H1 (cell line): ENCODE results near the gene PGPEP1. TPM values are rescaled to one million over a fixed set of nuclear protein-coding genes. Genes with fewer than 3 reads are reported as not detected.

Source experiments
- BACH1 ChIP-seq: IDR thresholded peaks from 2 replicates; pipeline ENCODE4 v1.6.1; 2012; ENCODE audit warnings: low read length, improper control_type of control experiment
- CHD7 ChIP-seq: fragments of 300-600 bp; sonication (generic); IDR thresholded peaks from 2 replicates; pipeline ENCODE4 v1.7.1; 2012; ENCODE audit warnings: low read length, moderate library complexity, mild to moderate bottlenecking, inconsistent platforms; ENCODE audit not compliant: insufficient replicate concordance
- KDM5A ChIP-seq: fragments of 200-600 bp; IDR thresholded peaks from 2 replicates; pipeline ENCODE4 v1.7.1; 2012; ENCODE audit warnings: mild to moderate bottlenecking, low read length, inconsistent platforms, mixed read lengths
- NANOG ChIP-seq: IDR thresholded peaks from 2 replicates; pipeline ENCODE4 v1.6.1; 2011; ENCODE audit warnings: low read length, low read depth, mild to moderate bottlenecking, inconsistent platforms; ENCODE audit not compliant: insufficient read depth, poor library complexity, severe bottlenecking
- ZNF274 ChIP-seq: IDR thresholded peaks from 2 replicates; pipeline ENCODE4 v1.7.0; 2012; ENCODE audit warnings: low read length, borderline replicate concordance; ENCODE audit errors: extremely low read depth
- polyA plus RNA-seq, 7 experiments: library from polyadenylated mRNA; depleted of rRNA in 3 of 7; stranded (reverse) in 5 of 7; unstranded in 2 of 7; fragments of >200 nt in 5 of 7; fragments of 200-250 nt in 2 of 7; gene quantifications; 1 replicate in 5 of 7; 2 replicates in 1 of 7; 4 replicates in 1 of 7; pipeline versions ENCODE4 v1.2.1 to v1.2.3, GENCODE V29; 2011 to 2013; ENCODE audit warnings: missing spikeins in 2 of 7, mixed read lengths in 2 of 7
- total RNA-seq: library from RNA; stranded (reverse); fragmentation: NEBNext Ultra II Directional; extraction: Animal tissue kit (Norgen Biotek cat#: 25700); gene quantifications from 2 replicates; pipeline ENCODE4 v1.2.1, GENCODE V29; 2021

Gene PGPEP1
- total and polyA plus RNA-seq, 2 of the 8 experiments (the other 6 are each of a cell fraction or from before 2014, with no cell fraction given) = 17.0 to 33.4 TPM

GRCh38 chr19:18399008-18399407 is 58.6 kb downstream of the PGPEP1 start (continued):
- no peak for TF ChIP-seq CHD7
- TF ChIP-seq BACH1 = no peak
- TF ChIP-seq KDM5A = no peak
- TF ChIP-seq NANOG = no peak
- no peak for TF ChIP-seq ZNF274
